Stimulated activated CD4-positive, alpha-beta T cell treated with anti-CD3 and anti-CD28 coated beads, Interleukin-4, amount 100 ng/mL, for 1 hour (primary cell): ENCODE results near the gene TYSND1.
"Not testable (repeated sequence)": the region's sequence is repeated elsewhere in the genome, so short reads cannot be mapped to it uniquely, and the experiment has no call there.

Experiments used
- DNase-seq: peaks from one replicate; pipeline ENCODE4 v3.0.0-alpha.2; 2020

Gene TYSND1

DNA sequence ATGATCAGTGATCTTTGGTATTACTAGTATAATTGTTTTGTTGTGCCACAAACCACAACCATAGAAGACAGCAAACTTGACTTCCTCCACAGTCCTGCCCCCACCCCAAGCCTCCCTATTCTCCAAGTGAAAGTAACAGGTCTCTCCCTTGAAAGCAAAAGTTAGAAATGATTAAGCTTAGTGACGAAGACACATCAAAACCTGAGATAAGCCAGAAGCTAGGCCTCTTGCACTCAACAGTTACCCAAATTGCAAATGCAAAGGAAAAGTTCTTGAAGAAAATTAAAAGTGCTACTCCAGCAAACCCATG is 16.3 kb upstream of the TYSND1 start:
- peak; percentile 52 for DNase-seq

DNA sequence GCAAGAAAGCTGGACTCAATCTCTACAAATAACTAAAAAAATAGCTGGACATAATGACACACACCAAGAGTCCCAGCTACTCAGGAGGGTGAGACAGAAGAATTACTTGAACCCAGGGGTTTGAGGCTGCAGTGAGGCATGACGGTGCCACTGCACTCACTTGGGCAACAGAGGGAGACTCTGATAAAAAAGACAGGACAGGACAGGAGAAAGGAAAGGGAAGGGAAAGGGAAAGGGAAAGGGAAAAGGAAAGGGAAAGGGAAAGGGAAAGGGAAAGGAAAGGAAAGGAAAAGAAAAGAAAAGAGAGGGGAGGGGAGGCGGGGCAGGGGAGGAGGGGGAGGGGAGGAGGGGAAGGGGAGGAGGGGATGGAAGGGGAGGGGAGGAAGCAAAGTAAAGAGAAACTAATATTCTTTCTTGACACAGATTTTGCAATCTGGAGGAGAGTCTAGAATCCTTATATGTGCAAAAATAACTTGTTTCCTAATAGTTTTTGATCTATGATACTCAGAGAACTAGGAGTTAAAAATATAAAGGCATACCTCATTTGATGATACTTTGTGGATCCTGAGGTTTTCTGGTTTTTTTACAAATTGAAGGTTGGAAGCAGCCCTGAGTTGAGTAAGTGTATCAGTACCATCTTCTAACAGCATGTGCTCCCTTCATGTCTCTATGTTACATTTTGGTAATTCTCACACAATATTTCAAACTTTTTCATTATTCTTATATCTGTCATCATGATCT is 15.8 kb upstream of the TYSND1 start:
- DNase-seq, result no peak

GRCh38 chr10:70160798-70161197 is 14.3 kb upstream of the TYSND1 start:
- no peak for DNase-seq

DNA sequence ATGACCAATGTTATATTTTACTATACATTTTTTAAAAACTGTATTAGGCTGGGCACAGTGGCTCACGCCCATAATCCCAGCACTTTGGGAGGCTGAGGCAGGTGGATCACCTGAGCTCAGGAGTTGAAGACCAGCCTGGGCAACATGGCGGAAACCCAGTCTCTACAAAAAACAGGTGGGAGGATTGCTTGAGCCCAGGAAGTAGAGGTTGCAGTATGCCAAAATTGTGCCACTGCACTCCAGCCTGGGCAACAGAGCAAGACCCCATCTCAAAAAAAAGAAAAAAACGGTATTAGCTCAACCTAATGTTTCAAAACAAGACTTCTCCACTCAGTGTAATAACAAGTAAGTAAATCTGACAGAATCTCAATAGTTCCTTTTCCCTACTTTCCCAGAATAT is 12.9 kb upstream of the TYSND1 start:
- DNase-seq, result not testable (repeated sequence)

GRCh38 chr10:70158113-70158512 is 11.6 kb upstream of the TYSND1 start:
- DNase-seq, result no peak

DNA sequence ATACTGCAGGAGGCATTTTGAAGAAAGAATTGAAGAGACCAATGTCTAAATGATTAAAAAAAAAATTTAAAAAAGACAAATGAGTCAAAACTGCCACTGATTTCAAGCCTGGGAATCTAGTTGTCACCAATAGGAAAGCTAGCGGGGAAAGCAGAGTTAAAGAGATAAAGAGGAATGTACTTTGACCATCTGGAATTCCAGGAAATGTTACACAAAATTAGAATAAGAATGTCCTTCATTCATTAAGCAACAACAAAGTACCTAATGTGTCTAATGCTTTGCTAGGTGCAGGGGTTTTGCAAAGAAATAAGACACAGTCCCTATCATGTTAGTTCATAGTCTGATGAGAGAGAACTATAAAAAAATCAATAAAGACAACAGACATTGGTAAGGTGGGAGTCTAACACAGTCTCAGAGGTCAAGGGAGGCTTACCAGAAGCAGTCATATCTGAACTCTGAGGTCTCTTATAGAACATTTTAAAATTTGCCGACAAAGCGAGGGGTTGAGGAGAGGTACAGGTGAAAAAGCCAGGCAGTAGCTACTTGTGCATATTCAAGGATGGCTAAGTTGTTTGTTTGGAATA is 8.8 kb upstream of the TYSND1 start:
- DNase-seq, result no peak

- no peak for DNase-seq
Measured at GRCh38 chr10:70148516-70148915, 2.0 kb upstream of the TYSND1 start.

- no peak for DNase-seq
Measured at GRCh38 chr10:70147259-70147625, 742 bp upstream of the TYSND1 start.

DNA sequence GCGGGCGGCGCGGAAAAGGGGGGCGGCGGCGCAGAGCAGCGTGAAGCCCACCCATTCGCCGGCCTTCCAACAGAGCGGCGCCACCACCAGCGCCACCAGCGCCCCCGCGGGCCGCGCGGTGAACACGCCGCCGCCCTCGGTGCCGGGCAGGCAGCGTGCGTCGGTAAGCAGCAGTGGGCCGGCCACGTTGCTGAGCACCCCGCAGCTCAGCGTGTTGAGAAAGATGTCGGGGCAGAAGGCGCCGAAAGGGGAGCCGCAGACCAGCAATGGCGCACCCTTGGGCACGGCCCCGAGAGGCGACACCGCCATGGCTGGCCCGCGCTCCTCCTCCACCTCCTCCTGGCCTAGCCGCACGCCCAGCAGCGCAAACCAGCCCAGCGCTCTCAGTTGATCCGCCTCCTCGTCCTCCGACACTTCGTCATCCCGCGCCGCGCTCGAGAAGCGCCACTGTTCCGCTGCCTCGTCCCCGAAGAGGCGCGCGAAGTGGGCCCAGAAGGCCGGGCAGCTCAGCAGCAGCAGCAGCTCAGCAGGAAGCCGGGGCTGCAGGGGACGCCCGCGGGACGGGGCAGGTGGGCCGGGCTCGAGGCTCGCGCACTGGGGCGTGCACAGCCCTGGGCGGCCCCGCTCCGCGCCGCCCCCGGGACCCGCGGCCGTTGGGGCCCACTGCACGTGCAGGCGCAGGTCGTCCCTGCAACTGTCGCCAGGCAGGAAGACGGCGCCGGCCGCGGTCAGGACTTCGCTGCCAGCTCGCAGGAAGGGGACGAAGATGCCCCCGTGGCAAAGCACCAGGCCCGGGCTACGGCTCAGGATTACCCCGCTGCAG is 623 bp downstream of the TYSND1 start:
- peak; percentile 73 for DNase-seq

DNA sequence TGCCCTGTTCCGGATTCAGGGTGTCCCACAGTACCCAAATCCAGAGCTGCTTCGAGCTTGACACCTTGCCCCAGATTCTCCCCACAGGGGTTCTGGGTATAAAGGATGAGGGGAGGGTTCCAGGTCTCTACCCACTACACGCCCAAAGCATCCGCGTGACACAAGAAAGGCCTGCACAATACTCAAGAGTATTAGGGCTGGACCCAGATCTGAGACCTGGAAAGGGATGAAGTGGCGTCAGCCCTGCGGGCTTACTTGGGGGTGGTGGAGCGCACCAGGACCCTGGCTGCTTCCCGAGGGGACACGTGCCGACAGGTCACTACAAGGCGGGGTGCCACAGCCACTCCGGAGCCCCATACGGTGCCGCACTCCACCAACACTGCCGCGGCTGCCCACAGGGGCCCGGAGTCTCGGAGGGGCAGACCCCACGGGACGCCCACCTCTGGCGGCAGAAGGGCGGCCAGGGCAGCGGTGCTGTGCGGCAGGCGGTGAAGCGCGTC is 1.3 kb downstream of the TYSND1 start:
- no peak for DNase-seq

DNA sequence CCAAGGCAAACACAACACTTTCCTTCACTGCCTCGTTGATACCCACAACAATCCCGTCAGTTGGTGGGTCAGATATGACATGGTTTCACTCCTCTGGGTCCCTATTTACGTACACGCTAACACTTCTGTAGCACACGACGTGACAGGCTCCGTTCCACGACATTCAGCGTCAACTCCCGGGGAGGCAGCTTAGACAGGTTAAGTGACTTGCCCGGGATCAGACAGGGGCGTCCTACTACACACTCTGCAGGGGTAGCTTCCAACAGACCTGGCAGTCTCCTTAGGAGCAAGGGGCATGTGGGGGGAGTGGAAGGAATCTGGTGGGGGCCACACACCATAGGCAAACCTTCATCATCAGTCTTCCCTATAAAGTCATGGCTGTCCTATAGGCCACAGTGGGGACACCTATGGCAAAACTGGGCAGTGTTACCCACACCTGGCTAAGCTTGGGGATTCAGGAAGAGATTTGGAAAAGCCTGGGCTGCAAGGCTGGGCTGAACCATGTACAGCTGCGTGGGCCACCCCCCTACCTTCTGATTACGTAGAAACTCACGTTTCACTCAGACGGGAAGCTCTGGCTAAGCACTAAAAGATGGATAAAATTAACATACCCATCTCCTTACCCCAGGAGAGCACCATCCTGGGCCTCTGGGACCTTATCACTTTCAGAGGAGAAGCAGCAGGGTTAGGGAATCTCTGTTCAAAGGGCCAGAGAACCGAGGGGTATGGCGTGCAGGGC is 2.0 kb downstream of the TYSND1 start:
- no peak for DNase-seq

GRCh38 chr10:70142555-70142954 is 3.9 kb downstream of the TYSND1 start:
- no peak for DNase-seq

GRCh38 chr10:70140297-70140696 is 6.2 kb downstream of the TYSND1 start:
- DNase-seq, result no peak

DNA sequence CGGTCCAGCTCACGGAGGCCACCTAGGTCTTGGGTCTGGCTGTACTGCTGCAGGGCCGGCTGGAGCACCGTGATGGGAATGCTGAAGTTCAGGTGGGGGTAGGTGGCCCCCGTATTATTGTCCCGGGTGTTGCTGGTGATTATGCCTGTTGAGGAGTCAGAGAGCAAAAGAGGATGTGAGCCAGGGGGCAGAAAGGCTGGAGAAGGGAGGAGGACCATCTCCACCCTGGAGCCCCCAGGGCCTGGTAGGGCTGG is 6.6 kb downstream of the TYSND1 start:
- DNase-seq, result no peak

- no peak for DNase-seq
Measured at GRCh38 chr10:70139151-70139996, 7.1 kb downstream of the TYSND1 start.

DNA sequence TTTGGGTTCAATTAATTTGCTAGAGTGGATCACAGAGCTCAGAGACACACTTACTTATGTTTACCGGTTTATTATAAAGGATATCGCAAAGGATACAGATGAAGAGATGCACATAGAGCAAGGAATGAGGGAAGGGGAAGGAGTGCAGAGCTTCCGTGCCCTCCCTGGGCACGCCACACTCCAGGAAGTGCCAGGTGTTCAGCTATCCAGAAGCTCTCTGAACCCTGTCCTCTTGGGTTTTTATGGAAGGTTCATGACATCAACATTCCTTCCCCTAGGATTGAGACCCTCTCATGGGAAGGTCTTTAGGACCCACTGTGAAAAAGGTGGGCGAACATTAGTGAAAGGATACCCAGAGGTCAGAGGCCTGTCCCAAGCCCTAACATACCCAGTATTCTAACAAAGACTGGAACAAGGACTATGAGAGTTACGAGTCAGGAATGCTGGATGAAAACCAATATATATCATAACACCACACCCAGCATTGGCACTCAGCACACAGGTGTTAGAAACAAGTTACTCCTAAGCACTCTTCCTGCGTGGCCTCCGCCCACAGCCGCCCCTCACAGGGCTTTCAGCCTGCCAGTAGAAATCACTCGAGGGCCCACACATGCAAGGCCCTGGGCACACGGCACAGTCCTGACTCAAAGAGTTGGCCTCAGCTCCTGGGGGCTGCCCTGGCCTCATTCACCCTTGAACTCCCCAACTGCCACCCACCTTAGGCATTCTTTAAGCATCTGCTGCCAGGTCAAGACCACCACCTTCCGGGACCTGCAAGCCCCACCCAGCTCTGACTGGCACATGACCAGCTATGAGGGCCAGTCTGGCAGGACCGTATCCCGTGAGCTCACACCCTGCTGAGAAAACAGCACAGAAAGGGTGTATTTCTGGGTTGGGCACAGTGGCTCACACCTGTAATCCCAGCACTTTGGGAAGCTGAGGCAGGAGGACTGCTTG is 8.3 kb downstream of the TYSND1 start:
- DNase-seq, result no peak

DNA sequence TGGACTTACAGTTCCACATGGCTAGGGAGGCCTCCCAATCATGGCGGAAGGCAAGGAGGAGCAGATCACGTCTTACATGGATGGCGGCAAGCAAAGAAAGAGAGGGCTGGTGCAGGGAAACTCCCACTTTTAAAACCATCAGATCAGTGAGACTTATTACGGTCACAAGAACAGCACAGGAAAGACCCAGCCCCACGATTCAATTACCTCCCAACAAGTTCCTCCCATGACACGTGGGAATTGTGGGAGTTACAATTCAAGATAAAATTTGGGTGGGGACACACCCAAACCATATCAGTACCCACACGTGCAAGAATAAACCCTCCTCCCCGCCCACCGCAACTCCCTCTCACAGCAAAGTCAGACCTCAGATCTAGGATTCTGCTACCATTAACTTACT is 9.4 kb downstream of the TYSND1 start:
- no peak for DNase-seq

DNA sequence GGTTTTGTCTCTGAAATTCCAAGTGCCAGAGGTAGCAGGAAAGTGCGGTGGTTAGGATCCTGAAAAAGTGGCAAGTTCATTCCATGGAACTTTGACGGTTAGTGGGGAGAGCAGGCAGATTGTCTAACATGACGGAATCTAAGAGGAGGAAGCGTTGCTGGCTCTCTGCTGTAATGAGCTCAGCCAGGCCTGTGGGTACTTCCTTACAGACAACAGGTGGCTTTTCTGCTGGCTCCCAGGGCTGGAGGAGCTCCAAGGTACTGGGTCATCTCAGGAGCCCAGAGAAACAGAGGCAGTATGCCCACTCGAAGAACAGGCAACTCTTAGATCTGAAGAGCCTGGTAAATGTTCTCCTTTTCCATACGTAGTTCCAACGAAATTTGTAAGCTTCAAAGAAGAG is 10.8 kb downstream of the TYSND1 start:
- no peak for DNase-seq

DNA sequence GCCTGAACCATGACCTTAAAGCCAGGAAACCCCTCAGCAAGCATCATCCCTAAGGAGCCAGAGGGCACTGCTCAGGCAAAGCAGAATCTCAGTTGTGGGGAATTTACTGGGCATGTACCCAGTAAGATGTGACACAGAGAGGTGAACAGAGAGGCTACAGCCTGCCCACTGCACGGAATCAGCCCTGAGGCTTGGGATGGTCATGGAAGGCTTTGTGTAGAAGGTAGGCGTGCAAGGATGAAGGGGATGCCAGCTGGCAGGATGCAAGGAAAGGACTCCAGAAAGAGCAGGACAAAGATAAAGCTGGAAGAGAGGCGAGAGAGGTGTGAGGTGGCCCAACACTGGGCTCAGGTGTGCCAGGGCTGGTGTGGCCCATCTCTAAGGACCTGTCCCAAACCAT is 11.5 kb downstream of the TYSND1 start:
- DNase-seq, result no peak

GRCh38 chr10:70132098-70133029 is 14.1 kb downstream of the TYSND1 start, which contains the start of gene AIFM2:
TSS of gene AIFM2 (minus strand) at chr10:70132825. CDS start at chr10:70124084, 8,741 bp downstream.
- peak; percentile 40 for DNase-seq
